Loucy (cell line): ENCODE data around the gene ZNF750.
A peak's percentile ranks its signal among the peaks of the same experiment; 100 is the strongest.

Source experiments
- H2AFZ ChIP-seq: fragments of 200-600 bp; sonication (generic); 2 replicates; pipeline ENCODE4 v1.6.0; 2016; ENCODE audit warnings: antibody characterized with exemption, mild to moderate bottlenecking, low read length, moderate library complexity
- H3F3A ChIP-seq: fragments of 200-600 bp; 2 replicates; pipeline ENCODE4 v1.6.0; 2016; ENCODE audit warnings: antibody characterized with exemption, low read depth, mild to moderate bottlenecking
- H3K27me3 ChIP-seq: fragments of 200-600 bp; sonication (generic); 2 replicates; pipeline ENCODE4 v1.6.1; 2014; ENCODE audit warnings: low read length, mild to moderate bottlenecking; ENCODE audit not compliant: insufficient read depth, poor library complexity, severe bottlenecking
- H3K36me3 ChIP-seq: fragments of 200-600 bp; sonication (generic); 2 replicates; pipeline ENCODE4 v1.6.1; 2016; ENCODE audit warnings: low read length; ENCODE audit not compliant: insufficient read depth
- H3K4me1 ChIP-seq: fragments of 200-600 bp; sonication (generic); 2 replicates; pipeline ENCODE4 v1.5.1; 2014; ENCODE audit warnings: low read length, mild to moderate bottlenecking; ENCODE audit not compliant: insufficient read depth, poor library complexity, severe bottlenecking
- H3K4me2 ChIP-seq: fragments of 200-600 bp; sonication (generic); 2 replicates; pipeline ENCODE4 v1.6.0; 2014; ENCODE audit warnings: antibody characterized with exemption, low read length, low read depth, mild to moderate bottlenecking; ENCODE audit not compliant: poor library complexity, severe bottlenecking
- H3K4me3 ChIP-seq: fragments of 200-600 bp; sonication (generic); 2 replicates; pipeline ENCODE4 v1.5.1; 2014; ENCODE audit warnings: low read length, mild to moderate bottlenecking, mixed read lengths; ENCODE audit not compliant: poor library complexity, severe bottlenecking
- H3K79me2 ChIP-seq: fragments of 200-600 bp; sonication (generic); 2 replicates; pipeline ENCODE4 v1.6.1; 2014; ENCODE audit warnings: low read length; ENCODE audit not compliant: insufficient read depth
- H3K9ac ChIP-seq: fragments of 200-600 bp; sonication (generic); 2 replicates; pipeline ENCODE4 v1.6.0; 2014; ENCODE audit warnings: mild to moderate bottlenecking, low read depth, low read length, moderate library complexity; ENCODE audit not compliant: poor library complexity, severe bottlenecking
- H3K9me2 ChIP-seq: fragments of 200-600 bp; sonication (generic); replicated peaks from 2 replicates; pipeline ENCODE4 v1.6.1; 2016; ENCODE audit warnings: low read depth, low read length, mixed read lengths
- H3K9me3 ChIP-seq: fragments of 200-600 bp; sonication (generic); 2 replicates; pipeline ENCODE4 v1.6.1; 2014; ENCODE audit warnings: mild to moderate bottlenecking, antibody characterized with exemption, low read length, low read depth; ENCODE audit not compliant: insufficient read depth
- H4K20me1 ChIP-seq: fragments of 200-600 bp; sonication (generic); 2 replicates; pipeline ENCODE4 v1.6.0; 2014; ENCODE audit warnings: antibody characterized with exemption, low read length, mild to moderate bottlenecking; ENCODE audit not compliant: insufficient read depth, poor library complexity, severe bottlenecking
- CTCF ChIP-seq: fragments of 200-600 bp; sonication (generic); conservative IDR thresholded peaks from 2 replicates; pipeline ENCODE4 v1.5.1; 2014; ENCODE audit warnings: mild to moderate bottlenecking, antibody characterized with exemption, low read length
- EZH2phosphoT487 ChIP-seq: fragments of 200-600 bp; IDR thresholded peaks from 2 replicates; pipeline ENCODE4 v1.6.1; 2018; ENCODE audit warnings: antibody characterized with exemption, mild to moderate bottlenecking, moderate library complexity, borderline replicate concordance

The ZNF750 gene

GRCh38 chr17:82823004-82823403, 16.8 kb downstream of the ZNF750 start:
- peaks cover 12% of the 10 kb centered on the region; the same call in 1 of the 2 replicates for H3K9me3 ChIP-seq
- H3K4me1 ChIP-seq, result no peaks in the 10 kb centered on the region
- H3F3A ChIP-seq, result no peaks in the 10 kb centered on the region
- H3K4me2 ChIP-seq, result no peak overlapping the region
- H3K27me3 ChIP-seq, result no peaks in the 10 kb centered on the region
- TF ChIP-seq EZH2phosphoT487 (no peak), CTCF (peak; percentile 58)
- no peaks in the 10 kb centered on the region for H3K9me2 ChIP-seq
- H3K79me2 ChIP-seq, result peaks cover 16% of the 10 kb centered on the region; the same call in 1 of the 2 replicates
- H3K36me3 ChIP-seq, result peaks cover 52% of the 10 kb centered on the region; the same call in 1 of the 2 replicates
- no peaks in the 10 kb centered on the region for H4K20me1 ChIP-seq
- H3K9ac ChIP-seq, result no peak overlapping the region
- no peak overlapping the region for H2AFZ ChIP-seq
- H3K4me3 ChIP-seq, result no peak overlapping the region

- Histone ChIP-seq H3K9me2 (no peaks in the 10 kb centered on the region), H3K4me2 (no peak overlapping the region), H3K27me3 (no peaks in the 10 kb centered on the region), H3F3A (no peaks in the 10 kb centered on the region), H3K36me3 (peaks cover 52% of the 10 kb centered on the region; the same call in 1 of the 2 replicates), H3K9ac (no peak overlapping the region), H2AFZ (no peak overlapping the region), H3K9me3 (peaks cover 12% of the 10 kb centered on the region; the same call in 1 of the 2 replicates), H3K79me2 (peaks cover 16% of the 10 kb centered on the region; the same call in 1 of the 2 replicates), H3K4me3 (no peak overlapping the region), H3K4me1 (no peaks in the 10 kb centered on the region), H4K20me1 (no peaks in the 10 kb centered on the region)
- TF ChIP-seq CTCF (no peak), EZH2phosphoT487 (no peak)
Observed at GRCh38 chr17:82822281-82822680, 17.5 kb downstream of the ZNF750 start.

- Histone ChIP-seq H3K79me2 (peaks cover 16% of the 10 kb centered on the region; the same call in 1 of the 2 replicates), H3K4me3 (no peak overlapping the region), H3K4me1 (no peaks in the 10 kb centered on the region), H3K9me3 (peaks cover 12% of the 10 kb centered on the region; the same call in 1 of the 2 replicates), H3K27me3 (no peaks in the 10 kb centered on the region), H2AFZ (no peak overlapping the region), H3K4me2 (no peak overlapping the region), H3F3A (no peaks in the 10 kb centered on the region), H3K9me2 (no peaks in the 10 kb centered on the region), H3K36me3 (peaks cover 54% of the 10 kb centered on the region; the same call in 1 of the 2 replicates), H3K9ac (no peak overlapping the region), H4K20me1 (no peaks in the 10 kb centered on the region)
- TF ChIP-seq EZH2phosphoT487, result no peak
- TF ChIP-seq CTCF, result no peak
Observed at GRCh38 chr17:82821554-82821953, 18.3 kb downstream of the ZNF750 start.
